HG03039 (cell line): ENCODE measurements around the gene RBM7.

Experiments
- ATAC-seq: cut with Tn5 transposase; IDR thresholded peaks from one replicate; pipeline ENCODE4 v1.9.1; 2021; ENCODE audit warnings: mild to moderate bottlenecking, moderate library complexity; ENCODE audit not compliant: unreplicated experiment

Gene RBM7, protein sequence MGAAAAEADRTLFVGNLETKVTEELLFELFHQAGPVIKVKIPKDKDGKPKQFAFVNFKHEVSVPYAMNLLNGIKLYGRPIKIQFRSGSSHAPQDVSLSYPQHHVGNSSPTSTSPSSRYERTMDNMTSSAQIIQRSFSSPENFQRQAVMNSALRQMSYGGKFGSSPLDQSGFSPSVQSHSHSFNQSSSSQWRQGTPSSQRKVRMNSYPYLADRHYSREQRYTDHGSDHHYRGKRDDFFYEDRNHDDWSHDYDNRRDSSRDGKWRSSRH

DNA sequence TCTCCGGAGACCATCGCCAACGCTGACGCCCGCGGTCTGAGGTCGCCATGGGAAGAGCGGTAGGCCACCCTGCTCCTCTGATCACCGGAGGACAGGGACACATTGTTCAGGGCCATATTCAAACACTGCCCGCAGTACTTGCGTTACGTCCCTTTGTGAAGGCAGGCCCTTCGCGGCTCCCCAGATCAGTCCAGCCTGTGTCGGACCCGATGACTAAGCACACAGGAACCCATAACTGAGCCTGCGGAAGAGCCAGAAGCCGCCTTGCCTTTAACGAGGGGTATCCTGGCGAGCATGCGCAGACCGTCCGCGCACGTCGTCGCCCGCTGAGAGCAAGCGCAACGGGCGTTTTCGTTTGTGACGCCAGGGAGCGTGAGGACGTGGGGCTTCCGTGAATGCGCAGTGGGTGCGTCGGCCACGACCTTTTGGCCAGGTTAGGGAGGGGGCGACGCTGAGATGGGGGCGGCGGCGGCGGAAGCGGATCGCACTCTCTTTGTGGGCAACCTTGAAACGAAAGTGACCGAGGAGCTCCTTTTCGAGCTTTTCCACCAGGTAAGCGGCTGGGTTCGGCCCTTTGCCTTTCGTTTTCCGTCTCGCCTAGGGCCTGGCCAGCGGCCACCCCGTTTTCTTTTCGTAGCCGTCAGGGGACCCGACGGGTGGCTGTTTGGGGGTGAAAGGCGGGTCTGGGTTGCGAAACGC lies at the start of gene RBM7, which contains the start of gene C11orf71:
TSS of gene RBM7 (plus strand) at position 451 of the 699 bp plus-strand sequence. CDS start at position 457, 6 bp downstream.
TSS of gene C11orf71 (minus strand) at position 296 of the 699 bp plus-strand sequence. CDS start at position 116, 180 bp downstream.
- ATAC-seq = peak; percentile 95

DNA sequence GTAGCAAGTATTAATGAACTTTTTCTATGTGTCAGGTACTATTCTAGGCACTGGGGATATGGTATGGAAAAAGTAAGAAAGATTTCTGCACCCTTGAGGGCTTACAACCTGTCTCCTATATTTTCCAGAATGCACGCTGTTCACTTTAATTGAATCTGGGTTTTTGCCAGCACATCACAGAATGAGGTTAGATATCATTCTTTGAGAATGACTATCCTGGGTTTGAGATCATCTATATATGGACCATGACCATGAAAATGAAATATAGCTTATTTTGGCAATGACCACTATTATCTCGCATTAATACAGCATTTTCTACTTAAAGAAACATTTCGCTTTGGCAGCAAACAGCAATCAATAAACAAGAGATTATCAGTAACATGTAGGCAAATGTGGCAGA lies 47.0 kb upstream of the RBM7 start:
- ATAC-seq = no peak

DNA sequence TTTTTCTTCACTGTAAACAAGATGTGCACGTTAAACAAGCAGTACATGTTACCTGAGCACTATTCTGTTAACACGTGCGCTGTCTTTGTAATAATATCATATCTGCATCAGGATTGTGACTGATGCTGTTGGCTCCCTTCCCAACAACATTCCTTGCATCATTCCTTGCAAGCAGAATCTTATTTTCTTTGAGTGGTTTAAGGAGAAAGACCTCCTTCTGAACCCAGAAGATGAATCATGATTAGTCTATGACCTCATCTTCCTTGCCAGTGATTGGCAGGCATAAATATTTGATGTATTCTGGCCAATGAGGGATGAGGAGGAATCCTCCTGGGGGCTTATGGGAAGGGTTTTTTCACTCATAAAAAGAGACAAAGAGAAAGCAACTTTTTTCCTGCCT lies 46.4 kb upstream of the RBM7 start:
- no peak for ATAC-seq

DNA sequence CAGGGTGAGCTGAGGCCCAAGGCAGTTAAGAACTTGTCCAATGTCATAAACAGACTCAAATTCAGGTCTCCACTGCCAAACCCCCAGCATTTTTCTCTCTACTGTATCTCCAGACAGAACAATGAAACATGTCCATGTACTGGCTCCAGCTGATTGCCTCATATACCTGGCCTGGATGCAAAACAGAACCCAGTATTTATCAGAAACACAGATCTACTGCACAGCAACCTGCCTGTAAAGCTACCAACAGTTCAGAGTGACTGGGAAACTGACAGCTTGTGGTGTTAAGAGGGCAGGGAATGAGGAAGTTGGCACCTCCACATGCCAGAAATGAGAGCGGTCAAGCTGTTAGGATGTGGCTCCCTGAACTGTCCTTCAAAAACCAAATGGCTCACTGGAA lies 41.8 kb upstream of the RBM7 start:
- ATAC-seq = no peak

DNA sequence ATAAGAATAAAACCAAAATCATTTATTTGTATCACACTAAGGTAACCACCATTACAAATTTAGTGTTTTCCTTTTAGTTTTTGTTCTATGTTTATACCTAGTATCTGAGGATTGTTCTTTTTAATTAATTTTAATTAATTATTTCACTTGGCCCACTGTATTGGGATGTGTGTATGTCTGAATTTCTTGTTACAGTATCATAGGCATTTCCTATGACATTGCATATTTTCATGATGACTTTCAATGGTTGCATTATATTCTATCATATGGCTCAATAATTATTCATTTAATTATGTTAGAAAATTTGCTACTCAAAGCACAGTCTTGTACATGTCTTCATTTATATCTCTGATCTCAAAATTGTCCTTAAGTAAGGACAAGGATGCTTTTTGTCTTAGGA lies 41.1 kb upstream of the RBM7 start:
- ATAC-seq = no peak

- ATAC-seq = no peak
Measured at GRCh38 chr11:114362326-114362725, 38.1 kb upstream of the RBM7 start.

DNA sequence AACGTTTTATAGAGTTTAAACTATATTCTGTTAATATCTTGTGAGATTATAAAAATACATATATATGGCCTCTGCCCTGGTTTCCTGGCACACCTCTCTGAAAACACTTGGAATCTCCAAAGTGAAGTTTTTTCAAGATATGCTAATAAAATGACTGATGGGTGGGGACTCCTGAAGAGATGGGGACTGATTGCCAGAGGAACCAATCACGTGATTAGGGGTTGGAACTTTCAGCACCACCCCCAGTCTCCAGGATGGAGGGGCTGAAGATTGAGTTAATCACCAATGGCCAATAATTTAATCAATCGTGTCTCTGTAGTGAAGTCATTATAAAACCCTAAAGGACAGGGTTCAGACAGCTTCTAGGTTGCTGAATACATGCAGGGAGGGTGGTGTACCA lies 37.5 kb upstream of the RBM7 start:
- ATAC-seq = no peak

DNA sequence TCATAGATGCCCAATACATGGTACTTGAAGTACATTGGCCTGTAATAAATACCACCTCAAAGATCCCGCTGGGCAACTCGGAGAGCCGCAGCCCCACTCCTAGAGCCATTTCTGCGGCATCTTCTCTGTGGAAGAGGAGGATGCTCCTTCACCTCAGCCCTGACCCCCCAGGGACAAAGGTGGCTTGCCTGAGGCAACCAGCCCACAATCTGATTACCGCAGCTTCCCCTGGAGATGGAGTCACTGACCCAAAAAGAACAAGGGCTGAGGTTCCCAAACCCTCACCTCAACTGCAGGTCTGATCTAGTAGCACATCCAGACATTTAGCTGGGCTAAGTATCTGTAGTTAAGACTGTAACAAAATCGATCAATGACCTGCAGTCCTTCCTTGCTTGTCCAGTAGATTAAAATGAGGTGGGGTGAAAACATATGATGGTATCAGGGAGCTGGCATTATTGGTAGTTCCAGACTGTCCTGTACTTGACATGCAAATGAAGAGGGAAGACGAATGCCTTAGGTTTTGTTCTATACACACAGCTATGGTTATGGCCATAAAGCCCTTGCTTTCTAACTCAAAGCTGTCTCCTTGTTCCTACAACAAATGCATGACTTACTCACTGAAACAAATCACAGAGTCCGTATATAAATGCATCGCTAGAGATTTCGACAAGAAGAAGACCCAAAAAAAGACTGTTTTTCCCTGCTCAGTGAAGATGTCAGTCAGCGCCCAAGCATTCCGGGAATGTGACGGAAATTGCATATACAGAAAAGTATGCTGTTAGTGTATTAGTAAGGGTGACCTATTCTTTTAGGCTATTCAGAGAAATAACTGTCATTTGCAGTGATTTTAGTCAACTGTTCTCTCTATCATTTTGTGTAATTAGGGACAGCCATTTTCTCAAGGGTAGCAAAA lies 33.9 kb upstream of the RBM7 start:
- ATAC-seq = no peak

DNA sequence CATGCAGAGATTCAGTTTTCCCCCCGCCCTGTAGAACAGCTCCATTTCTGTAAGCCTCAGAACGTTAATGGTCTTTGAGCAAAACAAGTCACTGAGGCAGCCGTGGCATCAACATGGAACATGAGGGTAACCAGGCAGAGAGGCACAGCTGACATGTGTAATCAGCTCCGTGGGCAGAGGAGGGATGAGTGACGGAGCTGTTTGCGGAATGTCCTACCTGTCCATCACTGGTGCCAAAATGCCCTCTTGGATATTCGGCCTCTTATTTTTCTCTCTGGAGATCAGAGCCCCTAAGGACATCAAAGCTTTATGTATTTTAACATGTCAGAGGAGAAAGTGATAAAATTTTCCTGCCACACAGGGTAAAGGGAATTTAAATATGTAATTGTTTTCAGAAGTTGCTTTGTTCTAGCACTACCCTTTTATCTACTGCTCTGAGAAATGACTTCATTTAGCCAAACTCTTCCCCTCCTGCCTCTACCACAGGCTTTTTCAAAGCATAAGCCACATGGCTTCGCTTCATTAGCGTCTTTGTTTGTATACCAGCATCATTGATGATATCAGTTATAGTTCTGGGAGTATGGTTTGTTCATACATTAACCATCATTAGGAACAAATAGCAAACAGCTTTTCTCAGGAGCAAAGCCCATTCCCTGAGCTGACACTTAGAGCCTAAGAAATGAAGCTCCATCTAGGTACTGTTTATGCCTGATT lies 33.1 kb upstream of the RBM7 start:
- ATAC-seq = no peak

- no peak for ATAC-seq
Measured at GRCh38 chr11:114368918-114369680, 31.4 kb upstream of the RBM7 start.

DNA sequence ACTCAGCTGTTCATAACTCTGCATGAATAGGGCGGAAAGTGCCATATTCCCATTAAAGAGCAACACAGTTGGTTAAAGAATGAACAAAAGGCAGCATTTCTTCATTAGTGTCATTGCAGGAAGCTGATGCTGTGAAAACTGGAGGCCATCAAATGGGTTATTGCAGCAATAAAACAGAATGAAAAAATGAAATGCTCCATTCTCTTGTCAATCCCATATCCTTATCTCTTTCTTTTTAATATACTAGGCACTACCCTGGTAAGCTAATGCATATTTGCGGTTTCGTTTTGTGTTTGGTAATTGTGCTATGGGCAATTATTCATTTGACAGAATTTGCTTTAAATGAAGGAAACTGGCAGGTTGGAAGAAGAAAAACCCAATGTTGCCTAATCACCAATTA lies 25.4 kb upstream of the RBM7 start:
- ATAC-seq = no peak

DNA sequence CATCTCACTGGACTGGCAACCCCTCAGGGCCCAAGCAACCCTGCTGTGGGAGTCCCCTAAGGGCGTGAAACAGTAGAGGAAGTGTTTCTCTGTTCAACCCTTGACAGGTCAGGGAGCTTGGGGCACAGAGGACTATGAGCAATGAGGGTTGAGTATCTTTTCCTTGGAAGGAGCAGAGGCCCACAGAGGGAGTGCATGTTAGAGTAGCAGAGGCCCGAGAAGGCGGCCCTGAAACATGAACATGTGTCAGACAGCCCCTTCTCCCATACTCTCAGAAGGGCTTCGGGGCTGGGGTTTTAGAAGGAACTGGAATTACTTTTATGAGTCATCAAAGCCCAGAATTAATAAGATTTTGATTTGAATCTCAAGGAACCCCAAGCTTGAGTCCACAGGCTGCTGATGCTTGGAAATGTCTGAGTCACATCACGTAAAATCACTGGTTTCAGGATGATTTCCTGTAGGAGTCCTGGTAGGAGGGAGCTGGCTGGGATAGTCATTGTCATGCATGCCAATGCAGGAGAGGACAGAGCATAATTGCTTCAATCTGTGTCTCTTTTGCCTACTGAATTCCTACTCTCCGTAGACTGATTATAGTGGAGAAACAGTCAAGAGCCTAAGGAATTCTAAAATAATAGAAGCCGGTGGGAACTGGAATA lies 22.7 kb upstream of the RBM7 start:
- no peak for ATAC-seq

DNA sequence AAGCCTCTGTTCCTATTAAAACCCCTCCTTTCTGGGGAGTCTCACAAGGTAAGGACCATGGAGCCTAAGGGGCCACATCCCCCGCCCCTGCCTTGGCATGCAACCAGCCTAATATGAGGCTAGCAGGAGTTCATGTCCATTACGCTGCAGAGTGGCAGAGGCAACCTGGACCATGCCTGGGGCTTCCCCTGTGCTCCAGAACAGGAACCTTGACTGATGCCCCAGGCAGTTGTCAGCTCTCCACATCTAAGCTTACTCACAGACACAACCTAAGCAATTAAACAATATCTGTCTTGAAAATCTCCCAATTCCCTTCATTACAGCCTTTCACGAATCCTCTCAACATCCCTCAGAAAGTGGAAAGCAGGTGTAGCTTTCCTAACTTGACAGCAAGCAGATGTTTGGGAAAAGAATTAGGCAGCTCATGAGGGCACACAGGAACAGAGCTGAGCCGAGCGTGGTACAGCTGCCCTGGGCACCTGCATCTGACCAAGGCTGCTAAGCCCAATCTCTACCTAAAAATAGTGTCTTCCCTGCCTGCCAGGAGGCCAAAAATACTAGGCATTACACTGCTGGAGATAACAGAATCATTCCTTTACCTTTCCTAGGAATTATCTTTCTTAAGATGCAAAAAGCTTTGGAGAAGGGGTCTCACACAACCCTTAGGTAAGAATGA lies 20.9 kb upstream of the RBM7 start:
- ATAC-seq = no peak

DNA sequence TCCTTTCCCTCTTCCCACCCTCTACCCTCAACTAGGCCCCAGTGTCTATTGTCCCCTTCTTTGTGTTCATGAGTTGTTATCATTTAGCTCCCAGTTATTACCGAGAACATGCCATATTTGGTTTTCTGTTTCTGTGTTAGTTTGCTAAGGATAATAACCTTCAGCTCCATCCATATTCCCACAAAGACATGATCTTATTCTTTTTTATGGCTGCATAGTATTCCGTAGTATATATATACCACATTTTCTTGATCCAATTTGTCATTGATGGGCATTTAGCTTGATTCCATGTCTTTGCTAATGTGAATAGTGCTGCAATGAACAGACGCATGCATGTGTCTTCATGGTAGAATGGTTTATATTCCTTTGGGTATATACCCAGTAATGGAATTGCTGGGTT lies 18.0 kb upstream of the RBM7 start:
- no peak for ATAC-seq

DNA sequence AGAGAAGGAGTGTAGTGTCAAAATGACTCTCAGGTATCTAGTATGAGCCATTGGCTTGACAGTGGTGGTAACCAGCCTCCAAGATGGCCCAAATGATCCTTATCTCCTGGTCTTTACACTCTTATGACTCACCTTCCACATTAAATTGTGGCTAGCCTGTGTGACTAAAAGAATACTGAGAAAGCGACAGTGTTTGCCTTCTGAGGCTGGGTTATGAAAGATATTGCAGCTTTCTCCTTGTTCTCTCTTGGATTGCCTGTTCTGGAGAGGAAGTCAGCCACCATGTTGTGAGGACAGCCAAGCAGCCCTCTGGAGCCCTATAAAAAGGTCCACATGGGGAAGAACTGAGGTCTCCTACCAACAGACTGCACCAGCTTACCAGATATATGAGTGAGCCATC lies 16.0 kb upstream of the RBM7 start:
- ATAC-seq = no peak

GRCh38 chr11:114386131-114386530 lies 14.3 kb upstream of the RBM7 start:
- ATAC-seq = no peak

GRCh38 chr11:114386545-114386944 lies 13.9 kb upstream of the RBM7 start:
- no peak for ATAC-seq

- ATAC-seq = no peak
Measured at GRCh38 chr11:114392735-114393667, 7.5 kb upstream of the RBM7 start.
